Stimulated activated CD8-positive, alpha-beta memory T cell treated with anti-CD3 and anti-CD28 coated beads, Interleukin-12 subunit alpha, Interleukin-12 subunit beta, amount 100 ng/mL, for 4 hours (primary cell): Measurements from ENCODE around the gene RIPK4.

ENCODE experiments used
- DNase-seq: peaks from one replicate; pipeline ENCODE4 v3.0.0-alpha.2; 2020; ENCODE audit warnings: low read depth

Gene RIPK4

GRCh38 chr21:41753006-41753898 lies 13.6 kb downstream of the RIPK4 start:
- DNase-seq, result no peak

- DNase-seq, result no peak
Measured at GRCh38 chr21:41752231-41752681, 14.6 kb downstream of the RIPK4 start.

DNA sequence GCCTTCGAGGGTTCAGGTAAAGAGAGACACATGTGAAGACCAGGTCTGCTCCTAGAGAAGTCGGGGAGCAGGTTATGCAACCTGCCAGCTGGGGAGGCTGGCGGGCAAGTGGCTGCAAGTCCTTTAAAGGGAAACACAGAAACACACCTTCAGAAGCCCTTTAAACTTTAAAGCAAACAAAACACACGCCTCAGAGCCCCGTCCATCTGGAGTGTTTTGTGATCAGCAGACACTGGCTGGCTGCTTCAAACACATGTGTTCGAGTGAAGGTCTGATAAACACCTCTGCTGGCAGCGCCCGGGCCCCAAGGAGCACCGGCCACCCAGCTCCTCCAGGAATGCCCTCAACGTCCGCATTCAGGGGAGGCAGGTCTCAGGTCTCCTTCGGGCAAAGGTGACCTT lies 15.2 kb downstream of the RIPK4 start:
- no peak for DNase-seq

- DNase-seq, result no peak
Measured at GRCh38 chr21:41750532-41751151, 16.2 kb downstream of the RIPK4 start.

DNA sequence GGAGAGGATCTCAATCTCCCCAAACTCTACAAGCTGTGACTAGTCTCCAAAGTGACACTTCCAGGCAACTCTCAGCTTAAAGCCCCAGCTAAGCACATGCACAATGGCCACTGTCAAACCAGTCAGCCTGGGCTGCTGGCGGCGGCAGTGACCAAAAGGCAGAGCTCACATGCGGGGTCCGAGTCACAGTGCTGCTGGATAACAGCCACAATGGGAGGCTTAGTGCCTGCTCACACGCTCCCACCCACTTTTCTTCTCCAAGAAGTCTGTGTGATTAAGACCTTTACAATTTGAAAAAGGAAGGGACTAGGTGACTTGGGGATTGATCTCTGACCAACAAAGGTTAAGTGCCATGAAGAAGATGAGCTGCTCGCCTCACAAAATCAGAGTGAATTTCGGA lies 16.8 kb downstream of the RIPK4 start:
- no peak for DNase-seq

- no peak for DNase-seq
Measured at GRCh38 chr21:41749286-41749685, 17.6 kb downstream of the RIPK4 start.

GRCh38 chr21:41747943-41748738 lies 18.7 kb downstream of the RIPK4 start:
- no peak for DNase-seq

- DNase-seq, result no peak
Measured at GRCh38 chr21:41746744-41747006, 20.2 kb downstream of the RIPK4 start.

GRCh38 chr21:41745971-41746743 lies 20.7 kb downstream of the RIPK4 start:
- DNase-seq, result no peak

- no peak for DNase-seq
Measured at GRCh38 chr21:41745026-41745820, 21.6 kb downstream of the RIPK4 start.

DNA sequence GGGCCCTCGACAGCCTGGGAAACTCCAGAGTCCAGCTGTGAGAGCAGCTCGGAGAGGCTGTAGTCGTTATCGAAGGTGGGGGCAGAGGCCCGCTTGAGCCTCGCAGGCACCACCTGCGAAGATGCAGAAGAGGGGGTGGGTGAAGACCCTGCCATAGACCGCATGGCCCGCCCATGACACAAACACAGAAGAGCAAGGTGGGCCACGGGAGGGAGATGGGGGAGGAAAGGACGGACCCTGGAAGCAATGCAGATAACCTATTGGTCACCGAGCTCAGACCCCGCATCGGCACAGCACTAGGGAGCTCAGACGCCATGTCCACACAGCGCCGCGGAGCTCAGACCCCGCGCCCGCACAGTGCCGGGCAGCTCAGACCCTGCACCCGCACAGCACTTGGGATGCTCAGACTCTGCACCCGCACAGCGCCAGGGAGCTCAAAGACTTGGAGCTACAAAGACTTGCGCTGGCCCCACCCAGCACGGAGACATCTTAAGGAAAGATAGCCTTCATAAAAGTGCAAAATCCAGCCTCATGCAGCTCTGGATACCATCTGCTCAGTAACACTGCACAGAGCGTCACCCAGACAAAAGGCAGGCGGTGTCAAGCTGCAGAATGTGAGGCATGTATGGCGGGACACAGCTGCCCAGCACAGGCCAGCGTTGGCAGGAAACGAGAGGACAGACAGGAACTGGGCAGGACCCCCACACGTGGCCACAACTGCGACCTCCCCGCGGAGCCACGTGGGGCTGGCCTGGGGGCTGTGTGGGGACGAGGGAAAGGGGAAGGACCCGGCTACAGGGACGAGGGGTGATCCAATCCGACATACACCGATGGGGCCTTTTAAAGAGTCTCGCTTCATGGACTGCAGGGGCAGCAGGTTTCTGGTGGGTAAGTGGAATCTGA lies 22.6 kb downstream of the RIPK4 start:
- no peak for DNase-seq

DNA sequence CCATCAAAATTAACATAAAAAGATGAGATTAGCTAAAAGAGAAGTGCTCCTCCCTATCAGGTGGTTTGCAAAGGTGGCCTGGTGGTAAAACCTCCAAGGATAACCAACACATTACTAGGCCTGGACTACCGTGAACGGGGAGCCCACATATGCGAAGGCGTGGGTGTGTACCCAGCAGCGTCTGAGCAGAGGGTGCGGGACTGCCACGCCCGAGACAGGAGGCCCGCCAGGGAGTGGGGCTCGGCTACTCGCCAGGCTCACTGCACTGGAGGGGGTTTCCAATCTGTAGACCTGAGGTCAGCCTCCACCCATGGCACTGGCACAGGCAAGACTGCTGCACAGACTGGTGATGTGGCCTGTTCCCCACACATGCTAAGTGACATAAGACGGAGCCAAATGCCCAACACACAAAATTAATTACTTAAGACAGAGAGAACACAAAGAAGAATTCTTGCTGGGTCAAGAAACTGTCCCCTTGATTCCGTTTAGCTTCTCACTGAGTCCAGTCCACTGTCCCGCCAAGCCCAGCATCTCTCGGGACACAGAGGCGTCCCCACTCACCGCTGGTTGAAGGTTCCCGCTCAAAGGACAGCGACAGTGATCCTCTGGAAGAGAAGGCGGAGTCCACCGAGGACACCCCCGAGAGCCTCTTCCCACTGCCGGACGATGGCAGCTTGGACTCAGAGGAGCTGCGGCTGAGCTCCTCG lies 23.4 kb downstream of the RIPK4 start:
- DNase-seq, result no peak

- no peak for DNase-seq
Measured at GRCh38 chr21:41742073-41742875, 24.6 kb downstream of the RIPK4 start.

GRCh38 chr21:41741253-41742072 lies 25.4 kb downstream of the RIPK4 start:
- DNase-seq, result no peak

GRCh38 chr21:41740604-41741252 lies 26.1 kb downstream of the RIPK4 start:
- DNase-seq, result no peak

DNA sequence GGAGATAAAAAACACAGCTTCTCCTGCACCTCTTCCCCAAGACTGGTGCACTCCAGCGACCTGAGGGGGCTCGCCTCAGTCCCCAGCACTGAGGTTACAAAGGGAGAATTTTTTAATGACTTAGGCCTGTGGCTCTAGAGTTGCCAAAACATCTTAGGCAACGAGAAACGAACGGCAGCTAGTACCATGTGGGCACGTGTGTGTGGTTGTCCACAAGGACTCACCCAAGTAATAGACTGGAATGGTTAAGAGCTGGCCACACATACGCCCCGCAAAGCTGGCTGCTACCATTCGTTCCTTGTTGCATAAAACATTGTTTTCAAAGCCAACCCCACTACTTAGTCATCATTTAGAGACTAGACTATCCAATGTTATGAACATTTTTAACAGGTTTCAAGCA lies 26.9 kb downstream of the RIPK4 start:
- no peak for DNase-seq

DNA sequence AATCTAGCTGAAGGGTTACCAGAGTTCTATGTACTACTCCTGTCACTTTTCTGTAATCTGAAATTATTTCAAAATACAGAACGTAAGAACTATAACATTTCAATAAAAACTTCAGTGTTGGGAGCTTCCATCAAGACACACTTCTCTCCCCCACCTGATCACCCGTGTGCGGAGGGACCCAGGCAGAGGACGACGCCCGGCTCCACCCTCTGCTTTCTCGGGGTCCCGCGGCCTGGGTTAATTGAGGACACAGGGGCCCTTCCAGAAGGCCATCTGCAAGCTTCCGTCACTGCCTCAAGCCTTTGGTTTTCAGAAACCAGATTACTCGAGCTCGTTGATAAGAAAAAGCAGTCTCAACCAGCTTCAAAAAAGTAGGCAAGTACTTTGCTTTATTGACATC lies 27.8 kb downstream of the RIPK4 start:
- DNase-seq, result no peak
